ENCODE data around the gene WDR70. TPM values are rescaled to one million over a fixed set of nuclear protein-coding genes. Genes with fewer than 3 reads are reported as not detected.

WDR70 gene
- polyA plus RNA-seq, 1 of the 3 experiments (the other 2 are of a cell fraction), result 14.2 TPM

GRCh38 chr5:37722236-37723161, 343.4 kb downstream of the WDR70 start:
- Histone ChIP-seq H3K79me2 (ENCODE audit: insufficient read depth) (no peaks in the 10 kb centered on the region), H3K4me3 (ENCODE audit: low read depth in 2 of 2, low read length in 1 of 2) (peak overlapping the region in 1 of 2 experiments; percentile 6; a peak in 1 of 4 replicates), H3K36me3 (replicated peaks in 1 of 2; ENCODE audit: control insufficient read depth in 1 of 2, insufficient read depth in 2 of 2, low read length in 1 of 2) (peaks cover 7 to 9% of the 10 kb centered on the region in 2 experiments), H4K20me1 (ENCODE audit: insufficient read depth) (no peaks in the 10 kb centered on the region), H3K9me2 (no peaks in the 10 kb centered on the region), H3K27me3 (ENCODE audit: insufficient read depth) (no peaks in the 10 kb centered on the region), H3K9me3 (no peaks in the 10 kb centered on the region), H3K9ac (peak overlapping the region; percentile 45; the same call in 1 of the 2 replicates), H3K27ac (ENCODE audit: low read depth in 2 of 2, low read length in 1 of 2) (peak overlapping the region; percentile 51 to 92; a peak in 3 of 4 replicates), H2AFZ (ENCODE audit: low read depth) (no peak overlapping the region; the same call in 1 of the 2 replicates), H3F3A (replicated peaks; ENCODE audit: insufficient read depth) (peaks cover 69% of the 10 kb centered on the region), H3K4me2 (peak overlapping the region; percentile 67), H3K4me1 (ENCODE audit: control insufficient read depth in 1 of 2, insufficient read depth in 2 of 2, low read depth in 1 of 2, low read length in 1 of 2) (peaks cover 24 to 72% of the 10 kb centered on the region in 2 experiments)
- CTCF ChIA-PET, result interaction anchor here (0.7 to 2.0 kb wide), 6 partner anchors 9 to 719 kb away, joined by 3 to 7 read pairs (median 4); no protein-coding TSS in a partner anchor
- POLR2A ChIA-PET, result no interaction called here
- DNase-seq, result no peak
- WGBS (ENCODE audit: low lambda C conversion rate), result 32% methylated on average over 6 of the region's 6 CpGs
- TF ChIP-seq CHD2 (IDR thresholded peaks at IDR 0.05; ENCODE audit: low read length, partially characterized antibody) (no peak), ELF1 (IDR thresholded peaks at IDR 0.05) (no peak), MAX (IDR thresholded peaks at IDR 0.05; ENCODE audit: low read depth) (peak; percentile 63; the same call in 1 of the 2 replicates), JUND (IDR thresholded peaks at IDR 0.05) (peak; percentile 92), RAD21 (IDR thresholded peaks at IDR 0.05; ENCODE audit: low read length) (no peak), EP300 (IDR thresholded peaks at IDR 0.05; ENCODE audit: borderline replicate concordance in 1 of 2, low read depth in 1 of 2, low read length in 1 of 2) (peak; percentile 14 to 92; a peak in 2 of 4 replicates), FOXM1 (IDR thresholded peaks at IDR 0.05; ENCODE audit: low read depth) (0 out of 2 replicates have a peak, but pooled peaks have one; percentile 73), GABPA (IDR thresholded peaks at IDR 0.05; ENCODE audit: low read depth) (no peak), CTCF (IDR thresholded peaks at IDR 0.05) (no peak), IRF3 (IDR thresholded peaks at IDR 0.05; ENCODE audit: low read depth, low read length) (no peak), GATA2 (CRISPR knock-in tag; IDR thresholded peaks at IDR 0.05) (no peak), TAF1 (IDR thresholded peaks at IDR 0.05; ENCODE audit: borderline replicate concordance, low read depth, low read length) (no peak), TCF12 (IDR thresholded peaks at IDR 0.05) (peak; percentile 95), MXI1 (IDR thresholded peaks at IDR 0.05; ENCODE audit: low read depth, low read length) (no peak), MEF2A (IDR thresholded peaks at IDR 0.05; ENCODE audit: borderline replicate concordance, low read depth) (no peak; the same call in 1 of the 2 replicates), FOXJ3 (CRISPR knock-in tag; IDR thresholded peaks at IDR 0.05) (no peak), TEAD4 (IDR thresholded peaks at IDR 0.05; ENCODE audit: borderline replicate concordance, insufficient read depth) (peak; percentile 82; the same call in 1 of the 2 replicates), FOSL2 (IDR thresholded peaks at IDR 0.05; ENCODE audit: borderline replicate concordance, low read depth) (peak; percentile 86), PBX3 (IDR thresholded peaks at IDR 0.05) (peak; percentile 93), NFIC (IDR thresholded peaks at IDR 0.05; ENCODE audit: borderline replicate concordance) (peak; percentile 67), USF1 (IDR thresholded peaks at IDR 0.05; ENCODE audit: borderline replicate concordance, low read depth) (no peak), REST (IDR thresholded peaks at IDR 0.05; ENCODE audit: low read depth, low read length) (0 out of 2 replicates have a peak, but pooled peaks have one; percentile 28), SMC3 (IDR thresholded peaks at IDR 0.05; ENCODE audit: low read depth, low read length) (no peak), EZH2phosphoT487 (IDR thresholded peaks at IDR 0.05; ENCODE audit: borderline replicate concordance, low read depth) (no peak)
